Natural killer cell (primary cell): ENCODE data around the gene AGER. TPM values are rescaled to one million over a fixed set of nuclear protein-coding genes. Genes with fewer than 3 reads are reported as not detected.
"Not testable (repeated sequence)": the region's sequence is repeated elsewhere in the genome, so short reads cannot be mapped to it uniquely, and the experiment has no call there.

Experiments
- ATAC-seq, 3 donors: fragments of 150-1000 bp in 2 of 3; fragments of 200-7000 bp in 1 of 3; cut with Tn5 transposase; 1 replicate in 1 of 3; 2 replicates in 2 of 3; pipeline ENCODE4 v1.10.0; 2021; ENCODE audit warnings: mild to moderate bottlenecking in 2 of 3, moderate library complexity in 2 of 3
- DNase-seq, 2 donors: peaks; one replicate each; pipeline versions ENCODE4 v3.0.0 to v3.0.0-alpha.2; 2013 to 2021; ENCODE audit warnings: mixed read lengths in 1 of 2
- H3K27ac ChIP-seq: one replicate; pipeline ENCODE4 v1.5.1; 2013; ENCODE audit warnings: mild to moderate bottlenecking, low read length
- H3K27me3 ChIP-seq: one replicate; pipeline ENCODE4 v1.6.1; 2013; ENCODE audit warnings: low read length; ENCODE audit not compliant: control insufficient read depth, insufficient read depth
- H3K36me3 ChIP-seq: one replicate; pipeline ENCODE4 v1.6.1; 2013; ENCODE audit warnings: low read length; ENCODE audit not compliant: control insufficient read depth, insufficient read depth
- H3K4me1 ChIP-seq: one replicate; pipeline ENCODE4 v1.6.1; 2013; ENCODE audit warnings: low read length; ENCODE audit not compliant: control insufficient read depth, insufficient read depth
- H3K4me3 ChIP-seq: one replicate; pipeline ENCODE4 v1.5.1; 2013; ENCODE audit warnings: low read length
- H3K9me3 ChIP-seq: one replicate; pipeline ENCODE4 v1.6.1; 2013; ENCODE audit warnings: low read length; ENCODE audit not compliant: control insufficient read depth, insufficient read depth
- H3K27ac Mint-ChIP-seq, 2 donors: one replicate each; pipeline ENCODE4 v1.8.0; 2022; ENCODE audit warnings: mild to moderate bottlenecking in 2 of 2, mixed read lengths in 2 of 2, moderate library complexity in 1 of 2
- H3K27me3 Mint-ChIP-seq, 2 donors: one replicate each; pipeline ENCODE4 v1.8.0; 2022; ENCODE audit warnings: low read depth in 2 of 2, mixed read lengths in 2 of 2
- H3K36me3 Mint-ChIP-seq: one replicate; pipeline ENCODE4 v1.8.0; 2022; ENCODE audit warnings: mixed read lengths
- H3K4me1 Mint-ChIP-seq, 2 donors: one replicate each; pipeline ENCODE4 v1.8.0; 2022; ENCODE audit warnings: mixed read lengths in 2 of 2
- H3K4me3 Mint-ChIP-seq: one replicate; pipeline ENCODE4 v1.8.0; 2022; ENCODE audit warnings: mild to moderate bottlenecking, moderate library complexity, mixed read lengths
- H3K9me3 Mint-ChIP-seq, 2 donors: one replicate each; pipeline ENCODE4 v1.8.0; 2022; ENCODE audit warnings: mixed read lengths in 2 of 2
- WGBS: methylation state at CpG from one replicate; pipeline ENCODE4 v1.1.7; 2013; ENCODE audit warnings: missing lambda C conversion rate; ENCODE audit not compliant: insufficient coverage; 5-methylcytosine and 5-hydroxymethylcytosine counted together
- intact Hi-C: fragments of 100-400 bp; cut with micrococcal nuclease; formaldehyde crosslinking; loops from one replicate; pipeline ENCODE4 v1.14.2; 2022
- total RNA-seq, 4 donors: library from RNA; stranded (reverse); fragments of 120-200 nt in 1 of 4; gene quantifications; one replicate each; pipeline versions ENCODE4 v1.2.3 to v1.2.4, GENCODE V29; 2013 to 2022
- TF ChIP-seq, protein P1 (sequence below): fragments of 200-600 bp; IDR thresholded peaks from one replicate; pipeline ENCODE4 v1.8.0; 2022; ENCODE audit warnings: antibody characterized with exemption

Gene AGER
- total RNA-seq, 3 donors from 2014 or later (not counting 1 experiment from before 2014, with no cell fraction given) = 19.0 to 25.1 (median 22.9) TPM

- 64% methylated on average over 4 of the region's 4 CpGs for WGBS
- Histone ChIP-seq H3K9me3 (peaks cover 3% of the 10 kb centered on the region), H3K27ac (no peak overlapping the region), H3K27me3 (peaks cover 21% of the 10 kb centered on the region), H3K4me1 (peaks cover 28% of the 10 kb centered on the region), H3K4me3 (no peak overlapping the region), H3K36me3 (no peaks in the 10 kb centered on the region)
- Mint-ChIP-seq H3K4me1 (peaks cover 25 to 44% of the 10 kb centered on the region in 2 donors), H3K9me3 (no peaks in the 10 kb centered on the region), H3K4me3 (peak overlapping the region; percentile 3), H3K36me3 (no peaks in the 10 kb centered on the region), H3K27me3 (peaks cover 24 to 42% of the 10 kb centered on the region in 2 donors), H3K27ac (no peak overlapping the region)
- no peak for DNase-seq
- intact Hi-C loops = no loop called here
- ATAC-seq = no peak
- TF ChIP-seq, protein P1, sequence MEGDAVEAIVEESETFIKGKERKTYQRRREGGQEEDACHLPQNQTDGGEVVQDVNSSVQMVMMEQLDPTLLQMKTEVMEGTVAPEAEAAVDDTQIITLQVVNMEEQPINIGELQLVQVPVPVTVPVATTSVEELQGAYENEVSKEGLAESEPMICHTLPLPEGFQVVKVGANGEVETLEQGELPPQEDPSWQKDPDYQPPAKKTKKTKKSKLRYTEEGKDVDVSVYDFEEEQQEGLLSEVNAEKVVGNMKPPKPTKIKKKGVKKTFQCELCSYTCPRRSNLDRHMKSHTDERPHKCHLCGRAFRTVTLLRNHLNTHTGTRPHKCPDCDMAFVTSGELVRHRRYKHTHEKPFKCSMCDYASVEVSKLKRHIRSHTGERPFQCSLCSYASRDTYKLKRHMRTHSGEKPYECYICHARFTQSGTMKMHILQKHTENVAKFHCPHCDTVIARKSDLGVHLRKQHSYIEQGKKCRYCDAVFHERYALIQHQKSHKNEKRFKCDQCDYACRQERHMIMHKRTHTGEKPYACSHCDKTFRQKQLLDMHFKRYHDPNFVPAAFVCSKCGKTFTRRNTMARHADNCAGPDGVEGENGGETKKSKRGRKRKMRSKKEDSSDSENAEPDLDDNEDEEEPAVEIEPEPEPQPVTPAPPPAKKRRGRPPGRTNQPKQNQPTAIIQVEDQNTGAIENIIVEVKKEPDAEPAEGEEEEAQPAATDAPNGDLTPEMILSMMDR = no peak
Observed at GRCh38 chr6:32146687-32147086, 37.4 kb downstream of the AGER start.

GRCh38 chr6:32146287-32146686, 37.8 kb downstream of the AGER start:
- peak overlapping the region; percentile 3 for H3K4me3 Mint-ChIP-seq
- H3K36me3 Mint-ChIP-seq = no peaks in the 10 kb centered on the region
- ATAC-seq (no peak), DNase-seq (no peak)
- H3K27me3 Mint-ChIP-seq = peaks cover 25 to 43% of the 10 kb centered on the region in 2 donors
- TF ChIP-seq, protein P1 = no peak
- Histone ChIP-seq H3K4me1 (peaks cover 28% of the 10 kb centered on the region), H3K27me3 (peaks cover 21% of the 10 kb centered on the region), H3K9me3 (peaks cover 3% of the 10 kb centered on the region), H3K36me3 (no peaks in the 10 kb centered on the region), H3K27ac (no peak overlapping the region), H3K4me3 (no peak overlapping the region)
- H3K4me1 Mint-ChIP-seq = peaks cover 24 to 41% of the 10 kb centered on the region in 2 donors
- H3K9me3 Mint-ChIP-seq = no peaks in the 10 kb centered on the region
- WGBS = 96% methylated on average over 1 of the region's 1 CpG
- H3K27ac Mint-ChIP-seq = no peak overlapping the region
- intact Hi-C loops = no loop called here

DNA sequence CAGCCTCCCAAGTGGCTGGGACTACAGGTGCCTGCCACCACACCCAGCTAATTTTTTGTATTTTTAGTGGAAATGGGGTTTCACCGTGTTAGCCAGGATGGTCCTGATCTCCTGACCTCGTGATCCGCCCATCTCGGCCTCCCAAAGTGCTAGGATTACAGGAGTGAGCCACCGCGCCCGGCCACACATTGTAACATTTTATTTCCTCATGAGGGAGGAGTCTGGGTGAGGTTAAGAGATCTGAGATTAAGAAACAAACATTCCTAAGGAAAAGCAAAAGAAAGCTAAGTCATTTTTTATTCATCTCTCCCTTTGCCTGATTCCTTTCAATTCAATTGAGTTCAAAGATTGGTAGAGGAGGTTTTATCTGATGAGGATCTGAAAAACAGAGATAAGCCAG, 39.8 kb downstream of the AGER start:
- H3K4me3 Mint-ChIP-seq, H3K36me3 ChIP-seq, H3K27ac ChIP-seq, intact Hi-C loops, H3K36me3 Mint-ChIP-seq, H3K4me3 ChIP-seq, H3K9me3 Mint-ChIP-seq, H3K27ac Mint-ChIP-seq, H3K9me3 ChIP-seq, ATAC-seq, DNase-seq: not testable (repeated sequence)
- Mint-ChIP-seq H3K27me3 (peaks cover 19 to 34% of the 10 kb centered on the region in 2 donors), H3K4me1 (peaks cover 19 to 28% of the 10 kb centered on the region in 2 donors)
- Histone ChIP-seq H3K4me1 (peaks cover 23% of the 10 kb centered on the region), H3K27me3 (peaks cover 13% of the 10 kb centered on the region)
- WGBS = 94% methylated on average over 7 of the region's 7 CpGs

GRCh38 chr6:32140420-32141046, 43.5 kb downstream of the AGER start:
- H3K27ac Mint-ChIP-seq = no peak overlapping the region
- no peak overlapping the region for H3K4me3 Mint-ChIP-seq
- no peaks in the 10 kb centered on the region for H3K27me3 ChIP-seq
- H3K4me1 ChIP-seq = no peaks in the 10 kb centered on the region
- no peak for DNase-seq
- no peaks in the 10 kb centered on the region for H3K9me3 ChIP-seq
- H3K9me3 Mint-ChIP-seq = no peaks in the 10 kb centered on the region
- no peak overlapping the region for H3K4me3 ChIP-seq
- H3K4me1 Mint-ChIP-seq = no peaks in the 10 kb centered on the region
- intact Hi-C loops = no loop called here
- no peak for ATAC-seq
- peaks cover 9 to 12% of the 10 kb centered on the region in 2 donors for H3K27me3 Mint-ChIP-seq
- TF ChIP-seq, protein P1 = no peak
- 89% methylated on average over 5 of the region's 5 CpGs for WGBS
- H3K36me3 ChIP-seq = no peaks in the 10 kb centered on the region
- no peaks in the 10 kb centered on the region for H3K36me3 Mint-ChIP-seq
- no peak overlapping the region for H3K27ac ChIP-seq
